Measurements from ENCODE around the gene PANK1.

GRCh38 chr10:89668386-89669071, 23.5 kb upstream of the PANK1 start:
- no peak for TF ChIP-seq CTCF (IDR thresholded peaks at IDR 0.05; ENCODE audit: insufficient read depth, low read length, poor library complexity, severe bottlenecking)
- no peak for TF ChIP-seq EZH2phosphoT487 (conservative IDR thresholded peaks at IDR 0.05; ENCODE audit: low read length)

Measured in SU-DHL-6 (cell line).